ENCODE measurements around the gene PREX1.
"Not testable (repeated sequence)": the region's sequence is repeated elsewhere in the genome, so short reads cannot be mapped to it uniquely, and the experiment has no call there.

The PREX1 gene

DNA sequence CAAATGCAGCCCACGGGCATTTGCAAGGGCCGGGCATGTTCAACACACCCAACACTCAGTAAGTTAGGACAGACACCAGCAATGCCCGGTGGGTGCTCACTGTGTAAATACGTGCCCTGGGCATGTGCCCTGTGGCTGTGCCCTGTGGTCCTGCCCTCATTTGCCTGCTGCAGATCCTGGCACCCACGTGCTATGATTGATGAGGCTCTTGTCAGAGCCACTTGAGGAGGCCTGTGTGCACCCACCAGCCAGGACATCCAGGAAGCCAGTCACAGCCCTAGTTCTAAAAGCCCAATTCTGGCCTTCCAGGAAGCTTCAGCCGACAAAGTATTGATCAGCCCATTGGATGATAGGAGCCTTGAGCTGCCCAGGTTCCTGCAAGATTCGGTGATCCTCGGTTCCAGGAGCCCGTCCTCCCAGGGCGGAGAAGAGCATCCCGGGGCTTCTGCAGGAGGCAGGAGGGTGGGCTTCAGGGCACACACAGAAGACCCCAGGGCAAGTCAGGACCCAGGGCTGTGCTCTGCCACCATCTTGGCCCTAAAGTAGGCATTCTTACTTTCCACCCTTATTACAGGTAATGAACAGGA, 223.9 kb downstream of the PREX1 start:
- DNase-seq (ENCODE audit: low spot score) = no peak

GRCh38 chr20:48603116-48603818, 224.5 kb downstream of the PREX1 start:
- no peak for DNase-seq (ENCODE audit: low spot score)

DNA sequence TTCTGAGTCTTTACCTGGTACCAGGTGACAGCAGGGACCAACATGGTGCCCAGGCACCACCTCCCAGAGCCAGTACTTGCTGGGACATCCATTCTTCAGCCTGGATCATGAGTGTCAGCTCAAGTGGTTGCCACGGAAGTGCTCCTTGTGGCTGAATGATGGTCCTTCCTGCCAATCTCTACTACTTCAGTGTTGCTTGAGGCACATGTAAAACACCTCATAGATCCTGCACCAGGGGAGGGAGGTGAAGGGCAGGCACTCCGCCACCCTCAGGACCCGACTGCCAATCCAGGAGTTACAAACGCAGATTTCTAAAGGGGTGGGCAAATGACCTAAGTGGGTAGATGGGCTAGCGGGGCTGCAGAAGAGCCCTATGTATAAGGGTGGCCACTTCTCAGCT, 226.0 kb downstream of the PREX1 start:
- DNase-seq (ENCODE audit: low spot score) = no peak

DNA sequence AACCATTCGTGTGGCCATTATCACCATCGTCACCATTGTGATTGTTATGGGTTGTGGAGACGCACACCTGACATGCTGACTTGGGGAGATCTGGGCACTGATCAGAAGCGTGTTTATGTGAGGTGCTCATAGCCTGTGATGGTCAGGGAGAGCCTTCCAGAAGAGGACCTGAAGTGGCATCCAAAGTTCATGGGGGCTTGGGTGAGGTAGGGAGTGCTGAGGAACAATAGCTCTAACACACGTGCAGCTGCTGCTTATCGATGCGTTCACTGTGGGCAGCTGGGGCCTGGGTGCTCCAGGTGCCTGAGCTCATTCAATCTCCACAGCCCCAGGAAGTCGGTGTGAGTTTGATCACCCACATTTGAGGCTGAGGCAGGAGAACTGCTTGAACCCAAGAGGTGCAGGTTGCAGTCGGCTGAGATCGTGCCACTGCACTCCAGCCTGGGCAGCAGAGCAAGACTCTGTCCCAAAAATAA, 227.3 kb downstream of the PREX1 start:
- DNase-seq (ENCODE audit: low spot score) = no peak

- no peak for DNase-seq (ENCODE audit: low spot score)
Measured at GRCh38 chr20:48599748-48600469, 227.9 kb downstream of the PREX1 start.

DNA sequence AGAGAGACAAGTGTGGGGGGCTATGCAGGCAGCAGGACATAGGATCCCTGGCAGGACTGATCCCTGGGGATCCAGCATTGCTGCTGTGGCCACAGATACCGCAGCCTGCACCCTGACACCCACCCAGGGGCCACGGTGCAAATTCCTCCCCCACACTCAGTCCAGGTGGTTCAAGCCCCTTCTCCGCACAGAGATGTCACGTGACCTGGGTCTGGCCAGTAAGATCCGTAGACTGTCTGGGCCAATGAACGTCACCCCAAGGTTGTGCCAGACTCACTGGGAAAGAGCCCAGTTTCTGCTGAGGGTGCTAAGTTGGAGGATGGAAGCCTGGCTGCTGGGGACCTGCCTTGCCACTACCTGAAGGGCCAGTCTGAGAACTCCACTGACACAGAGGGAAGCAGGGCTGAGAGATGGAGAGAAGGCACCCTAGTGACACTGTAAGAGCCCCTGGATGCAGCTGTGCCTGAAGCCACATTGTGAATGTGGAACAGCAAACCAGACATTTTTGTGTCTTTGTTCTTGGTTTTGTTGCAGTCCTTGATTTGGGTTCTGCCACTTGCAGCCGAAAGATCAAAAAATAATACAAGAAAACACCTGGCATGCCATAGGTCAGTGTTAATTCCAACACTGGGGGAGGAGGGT, 228.6 kb downstream of the PREX1 start:
- DNase-seq (ENCODE audit: low spot score) = no peak

DNA sequence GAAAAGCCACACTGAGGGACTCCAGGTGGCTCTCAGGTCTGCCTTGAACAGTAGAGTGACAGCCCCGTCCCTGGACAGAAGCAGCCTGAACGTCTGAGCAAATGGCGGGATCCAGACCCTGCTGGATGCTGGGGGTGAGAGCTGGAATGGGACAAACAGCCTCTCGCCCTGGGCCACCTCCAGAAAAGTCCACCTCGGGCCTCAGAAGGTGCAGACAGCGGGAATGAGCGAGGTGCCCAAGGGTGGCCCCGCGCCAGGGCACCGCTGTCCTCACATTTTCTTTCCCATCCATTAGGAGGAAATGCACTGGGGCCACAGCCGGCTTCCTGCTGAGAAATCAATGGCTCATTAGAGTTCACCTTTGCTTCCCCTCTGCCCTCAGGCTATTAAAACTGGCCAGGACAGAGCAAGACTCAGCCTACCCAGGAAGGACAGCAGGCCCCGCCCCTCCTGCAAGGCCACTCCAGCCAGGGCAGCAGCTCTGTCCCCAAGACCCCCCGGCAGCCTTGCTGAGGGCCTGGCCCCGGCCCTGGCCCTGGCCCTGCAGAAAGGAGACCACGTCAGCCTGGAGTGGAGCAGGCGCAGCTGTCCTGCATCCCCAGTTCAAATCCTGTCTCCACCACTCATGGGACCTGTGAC, 229.4 kb downstream of the PREX1 start:
- not testable (repeated sequence) for DNase-seq (ENCODE audit: low spot score)

- DNase-seq (ENCODE audit: low spot score) = no peak
Measured at GRCh38 chr20:48597521-48598302, 230.1 kb downstream of the PREX1 start.

DNA sequence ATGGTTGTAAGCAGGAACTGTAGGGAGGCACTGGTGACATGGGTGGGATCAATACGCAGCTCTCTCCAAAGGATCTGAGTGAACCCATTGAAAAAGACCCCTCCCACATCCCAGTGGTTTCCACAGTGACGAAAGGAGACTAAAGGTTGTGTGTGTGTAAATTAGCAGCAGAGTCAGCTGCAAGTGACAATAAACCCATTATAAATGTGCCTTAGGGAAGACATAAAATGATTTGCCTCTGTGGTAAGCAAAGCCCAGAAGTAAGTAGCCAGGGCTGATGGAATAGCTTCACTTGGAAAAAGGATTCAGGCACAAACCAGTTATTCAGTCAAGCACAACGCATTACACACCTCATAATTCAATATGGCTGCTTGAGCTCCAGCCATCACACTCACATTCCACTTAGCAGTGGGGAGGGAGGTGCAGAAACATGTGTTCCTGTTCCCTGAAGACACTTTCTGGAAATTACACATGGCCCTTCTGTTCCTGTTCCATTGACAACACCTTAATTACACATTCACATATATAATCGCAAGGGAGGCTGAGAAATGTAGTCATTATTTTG, 231.4 kb downstream of the PREX1 start:
- no peak for DNase-seq (ENCODE audit: low spot score)

DNA sequence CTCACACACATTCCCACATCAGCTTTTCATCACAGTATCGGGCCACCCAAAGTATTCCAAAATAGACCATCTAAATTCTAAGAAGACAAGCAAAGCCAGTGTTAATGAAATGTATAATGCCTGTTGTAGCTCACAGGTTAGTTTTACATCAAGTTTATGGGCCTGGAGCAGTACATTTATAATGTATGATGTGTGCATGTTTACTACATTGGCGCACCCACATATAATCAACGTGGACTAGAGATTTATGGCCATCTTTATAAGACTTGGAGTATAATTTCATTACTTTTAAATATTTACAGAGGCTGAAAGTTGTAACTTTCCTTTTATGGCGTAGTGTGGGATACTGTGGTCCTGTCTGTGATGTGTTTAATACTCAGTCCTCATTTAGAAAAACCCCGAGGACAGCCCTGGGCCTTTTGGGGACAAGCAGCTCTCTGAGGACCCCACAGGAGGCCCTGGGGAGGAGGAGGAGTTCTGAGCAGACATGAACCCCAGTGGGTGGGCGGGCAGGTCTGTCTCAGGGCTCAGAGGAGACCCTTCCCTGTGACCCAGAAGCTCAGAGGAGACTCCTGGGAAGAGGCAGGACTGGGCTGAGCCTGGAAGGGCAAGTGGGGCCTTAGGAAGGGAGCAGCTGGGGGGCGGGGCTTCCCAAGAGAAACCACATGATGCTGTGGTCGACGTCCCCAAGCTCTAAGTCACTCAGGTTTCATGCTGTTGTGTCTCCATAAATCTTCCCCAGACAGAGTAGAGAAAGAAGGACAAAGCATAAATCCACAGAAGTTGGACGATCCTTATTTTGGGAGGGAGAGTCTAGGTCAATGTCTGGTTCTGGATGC, 232.1 kb downstream of the PREX1 start:
- DNase-seq (ENCODE audit: low spot score) = no peak

- no peak for DNase-seq (ENCODE audit: low spot score)
Measured at GRCh38 chr20:48594533-48594932, 233.3 kb downstream of the PREX1 start.

GRCh38 chr20:48592107-48592940, 235.5 kb downstream of the PREX1 start:
- DNase-seq (ENCODE audit: low spot score) = no peak

DNA sequence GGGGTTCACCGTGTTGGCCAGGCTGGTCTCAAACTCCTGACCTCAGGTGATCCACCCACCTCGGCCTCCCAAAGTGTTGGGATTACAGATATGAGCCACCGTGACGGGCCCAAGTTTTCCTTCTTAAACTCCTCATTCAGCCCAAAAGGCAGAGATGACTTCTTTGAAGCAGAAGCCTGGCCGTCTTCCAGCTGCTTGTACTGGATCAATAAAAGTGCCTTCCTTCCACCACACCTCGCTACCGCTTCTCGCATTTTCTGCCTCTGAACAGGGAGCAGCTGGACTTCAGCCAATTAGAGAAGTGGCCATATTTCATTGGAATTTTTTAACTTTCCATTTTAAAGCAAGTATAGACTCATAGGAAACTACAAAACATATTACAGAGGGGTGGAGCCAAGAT, 241.1 kb downstream of the PREX1 start:
- no peak for DNase-seq (ENCODE audit: low spot score)

GRCh38 chr20:48585061-48585870, 242.5 kb downstream of the PREX1 start:
- DNase-seq (ENCODE audit: low spot score) = no peak

GRCh38 chr20:48584391-48585060, 243.3 kb downstream of the PREX1 start:
- DNase-seq (ENCODE audit: low spot score) = no peak

DNA sequence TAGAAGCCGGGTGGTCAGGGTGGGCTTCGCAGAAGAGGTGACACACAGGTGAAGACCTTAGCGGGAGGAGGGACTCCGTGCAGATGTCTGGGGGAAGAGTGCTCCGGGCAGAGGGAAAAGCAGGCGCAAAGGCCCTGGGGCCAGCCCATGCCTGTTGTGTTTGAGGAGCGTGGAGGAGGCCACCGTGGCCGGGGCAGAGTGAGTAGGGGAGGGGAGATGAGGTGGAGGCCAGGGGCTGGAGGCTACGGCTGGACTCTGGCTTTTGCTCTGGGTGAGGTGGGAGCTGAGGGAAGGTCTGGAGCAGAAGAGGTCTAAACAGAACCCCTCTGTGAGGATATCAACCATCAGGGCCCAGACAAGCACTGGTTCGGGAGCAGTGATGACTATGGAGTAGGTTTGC, 244.0 kb downstream of the PREX1 start:
- no peak for DNase-seq (ENCODE audit: low spot score)

- DNase-seq (ENCODE audit: low spot score) = no peak
Measured at GRCh38 chr20:48583171-48583570, 244.6 kb downstream of the PREX1 start.

- DNase-seq (ENCODE audit: low spot score) = no peak
Measured at GRCh38 chr20:48582673-48582985, 245.2 kb downstream of the PREX1 start.

Measured in AG08395 (cell line).